NK-92 (cell line): Measurements from ENCODE around the gene CRIP1.

ENCODE experiments used
- DNase-seq: peaks from one replicate; lab custom pipeline; 2025; ENCODE audit not compliant: unreplicated experiment; lab: John Stamatoyannopoulos, UW

The CRIP1 gene, protein sequence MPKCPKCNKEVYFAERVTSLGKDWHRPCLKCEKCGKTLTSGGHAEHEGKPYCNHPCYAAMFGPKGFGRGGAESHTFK

DNA sequence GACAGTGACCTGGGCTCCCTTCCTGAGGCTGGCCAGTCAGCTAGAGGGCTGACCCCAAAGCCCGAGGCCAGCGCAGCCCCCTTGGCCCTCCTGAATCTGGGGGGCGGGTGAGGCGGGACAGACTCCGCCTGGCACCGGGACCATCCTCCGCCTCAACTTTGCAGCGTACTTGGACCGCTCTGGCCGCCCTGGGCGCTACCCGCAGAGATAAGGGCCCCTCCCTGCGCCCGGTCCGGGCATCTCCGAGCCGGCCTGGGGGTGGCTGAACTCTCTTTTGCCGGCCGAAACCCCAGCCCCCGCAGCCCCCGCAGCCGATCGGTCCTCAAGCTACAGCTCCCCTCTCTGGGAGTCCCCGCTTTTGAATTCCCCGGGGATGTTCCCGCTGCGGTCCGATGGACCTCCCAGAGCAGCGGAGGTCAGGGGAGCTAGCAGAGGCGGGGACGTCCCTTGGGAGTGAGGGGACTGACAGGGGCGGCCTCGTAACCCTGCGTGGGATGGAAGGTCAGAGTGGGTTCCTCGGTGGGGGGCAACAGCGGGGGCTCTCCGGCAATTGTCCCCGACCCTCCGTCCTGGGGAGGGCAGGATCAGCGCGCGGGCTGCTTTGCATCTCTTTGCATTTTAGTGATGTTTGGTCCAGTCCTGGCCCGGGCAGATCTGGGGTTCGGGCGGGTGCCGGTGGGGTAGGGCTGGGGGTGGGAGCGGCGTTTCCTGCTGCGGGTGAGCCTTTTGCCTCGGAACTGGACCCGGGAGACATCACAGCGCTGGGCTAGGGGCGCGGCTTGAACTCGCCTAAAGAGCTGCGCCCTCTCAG, at the start of gene CRIP1:
TSS of gene CRIP1 (plus strand) at position 724 of the 811 bp plus-strand sequence. CDS start 374 bp downstream, outside the sequence.
- no peak for DNase-seq

DNA sequence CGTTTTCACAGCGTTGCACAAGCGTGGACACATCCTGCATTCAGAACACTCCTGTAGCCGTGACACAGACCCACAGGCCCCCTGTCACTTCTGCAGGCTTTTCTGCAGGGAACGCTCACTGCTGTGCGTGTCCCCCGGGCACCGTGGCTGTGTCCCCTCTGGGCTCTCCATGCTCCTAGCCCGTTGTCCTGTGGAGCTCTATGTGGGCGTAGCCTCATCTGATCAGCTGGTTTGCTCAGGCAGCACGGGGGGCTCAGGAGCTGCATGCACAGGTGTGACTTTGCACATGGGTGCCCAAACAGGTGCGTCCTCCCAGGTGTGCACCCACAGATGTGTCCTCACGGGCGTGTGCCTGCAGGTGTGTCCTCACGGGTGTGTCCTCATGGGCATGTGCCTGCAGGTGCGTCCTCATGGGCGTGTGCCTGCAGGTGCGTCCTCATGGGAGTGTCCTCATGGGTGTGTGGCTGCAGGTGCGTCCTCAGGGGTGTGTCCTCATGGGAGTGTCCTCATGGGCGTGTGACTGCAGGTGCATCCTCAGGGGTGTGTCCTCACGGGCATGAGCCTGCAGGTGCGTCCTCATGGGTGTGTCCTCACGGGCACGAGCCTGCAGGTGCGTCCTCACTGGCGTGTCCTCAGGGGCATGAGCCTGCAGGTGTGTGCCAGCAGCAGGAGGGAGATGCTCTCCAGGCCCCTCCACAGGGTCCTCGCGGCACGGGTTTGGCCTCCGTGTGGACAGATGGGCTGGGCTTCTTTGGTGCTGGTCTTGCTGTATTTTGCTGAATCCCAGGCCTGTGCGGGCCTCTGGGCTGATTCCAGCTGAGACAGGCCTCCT, 49.6 kb upstream of the CRIP1 start:
- DNase-seq: no peak

- no peak for DNase-seq
Measured at GRCh38 chr14:105437723-105438500, 48.8 kb upstream of the CRIP1 start.

GRCh38 chr14:105439179-105439578, 47.5 kb upstream of the CRIP1 start:
- DNase-seq: no peak

DNA sequence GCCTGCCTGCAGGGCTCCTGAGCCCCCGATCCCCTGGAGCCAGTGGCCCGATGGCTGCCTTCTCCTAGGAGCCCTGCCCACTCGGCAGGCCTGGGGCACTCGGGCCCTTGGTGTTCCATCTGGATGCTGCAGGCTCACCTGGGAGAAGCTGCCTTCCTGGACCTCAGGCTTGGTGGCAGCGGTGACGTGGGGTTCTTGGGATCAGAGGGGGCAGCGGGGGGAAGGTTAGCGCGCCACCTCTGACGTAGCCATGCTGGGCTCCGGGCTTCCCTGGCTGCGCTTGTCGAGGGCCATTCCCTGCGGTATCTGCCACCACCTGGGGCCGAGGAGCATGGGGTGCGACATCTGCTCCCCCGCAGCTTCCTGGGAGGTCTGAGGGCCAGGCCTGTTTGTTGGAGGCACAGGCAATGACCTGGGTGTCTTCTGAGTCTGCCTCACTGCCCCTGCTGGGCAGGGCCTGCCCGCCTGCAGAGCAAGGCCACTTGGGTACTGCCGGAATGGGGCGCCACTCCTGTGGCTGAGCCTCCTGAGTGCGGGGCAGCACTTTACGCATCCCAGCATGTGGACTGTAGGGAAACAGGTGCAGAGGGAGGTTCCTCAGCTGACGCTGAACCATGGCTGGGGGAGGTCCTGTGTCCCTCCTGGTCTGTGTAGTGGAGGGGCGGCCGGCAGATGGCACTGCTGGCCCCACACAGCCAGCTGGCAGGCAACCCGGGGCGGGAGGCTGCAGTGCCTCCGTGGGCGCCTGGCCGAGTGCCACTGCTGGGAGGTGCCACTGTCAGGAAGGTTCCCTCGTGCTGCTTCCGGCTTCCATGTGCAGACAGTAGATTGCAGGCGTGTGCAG, 46.8 kb upstream of the CRIP1 start:
- DNase-seq: no peak

DNA sequence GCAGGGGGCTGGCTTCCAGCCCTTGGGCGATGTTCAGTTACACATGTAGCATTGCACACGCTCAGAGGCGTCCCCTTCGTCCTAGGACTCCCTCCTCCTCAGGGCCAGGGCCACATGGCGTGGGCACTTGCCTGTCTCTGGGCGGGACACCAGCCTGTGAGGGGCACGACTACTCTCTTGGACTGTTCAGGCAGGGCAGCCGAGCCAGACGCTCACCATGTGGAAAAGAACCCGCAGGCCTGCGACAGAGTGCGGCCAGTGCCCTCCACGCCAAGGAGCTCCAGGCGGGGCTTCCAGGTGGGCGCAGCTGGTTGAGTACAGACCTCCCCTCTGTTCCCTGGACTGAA, 46.2 kb upstream of the CRIP1 start:
- no peak for DNase-seq

GRCh38 chr14:105440992-105441391, 45.7 kb upstream of the CRIP1 start:
- no peak for DNase-seq

DNA sequence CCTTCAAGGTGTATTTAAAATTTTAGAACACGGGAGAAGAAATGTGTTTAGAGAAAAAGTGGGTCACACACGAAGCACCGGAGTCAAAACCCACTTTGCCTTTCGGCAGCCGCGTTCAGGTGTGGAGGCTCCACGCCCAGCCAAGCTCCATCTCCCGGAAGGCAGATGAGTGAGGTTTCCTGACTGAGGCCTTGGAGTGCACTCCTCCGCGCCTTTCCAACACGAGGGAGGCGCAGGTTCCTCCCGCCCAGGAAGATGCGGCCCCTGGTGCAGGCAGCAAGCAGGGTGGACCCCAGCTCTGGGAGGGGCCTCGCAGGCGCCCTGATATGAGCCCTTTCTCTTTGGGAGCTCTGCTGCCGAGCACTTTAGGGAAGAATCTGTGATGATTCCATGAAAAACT, 44.6 kb upstream of the CRIP1 start:
- DNase-seq: no peak

- DNase-seq: no peak
Measured at GRCh38 chr14:105442834-105443233, 43.9 kb upstream of the CRIP1 start.

DNA sequence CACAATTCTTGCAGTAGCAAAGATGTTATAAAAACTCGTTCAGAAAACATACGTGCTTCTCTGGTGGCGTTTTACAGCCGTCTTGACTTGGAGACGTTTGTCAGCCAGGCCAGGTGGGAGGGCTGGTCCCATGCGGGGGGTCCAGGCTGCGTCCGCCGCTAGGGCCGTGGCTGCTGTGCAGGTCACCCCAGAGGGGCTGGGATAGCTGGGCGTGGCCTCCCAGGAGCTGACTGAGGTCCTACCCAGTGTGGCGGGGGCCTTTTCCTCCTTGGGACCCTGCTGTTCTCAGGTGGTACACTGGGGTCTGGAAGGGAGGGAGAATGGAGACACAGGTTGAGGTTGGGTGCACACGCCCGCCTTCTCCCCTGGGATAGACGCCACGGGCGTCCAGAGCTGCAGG, 41.8 kb upstream of the CRIP1 start:
- DNase-seq: no peak

- DNase-seq: no peak
Measured at GRCh38 chr14:105445290-105445689, 41.4 kb upstream of the CRIP1 start.

GRCh38 chr14:105445901-105446845, 40.5 kb upstream of the CRIP1 start:
- DNase-seq: no peak

GRCh38 chr14:105446971-105447370, 39.7 kb upstream of the CRIP1 start:
- no peak for DNase-seq

DNA sequence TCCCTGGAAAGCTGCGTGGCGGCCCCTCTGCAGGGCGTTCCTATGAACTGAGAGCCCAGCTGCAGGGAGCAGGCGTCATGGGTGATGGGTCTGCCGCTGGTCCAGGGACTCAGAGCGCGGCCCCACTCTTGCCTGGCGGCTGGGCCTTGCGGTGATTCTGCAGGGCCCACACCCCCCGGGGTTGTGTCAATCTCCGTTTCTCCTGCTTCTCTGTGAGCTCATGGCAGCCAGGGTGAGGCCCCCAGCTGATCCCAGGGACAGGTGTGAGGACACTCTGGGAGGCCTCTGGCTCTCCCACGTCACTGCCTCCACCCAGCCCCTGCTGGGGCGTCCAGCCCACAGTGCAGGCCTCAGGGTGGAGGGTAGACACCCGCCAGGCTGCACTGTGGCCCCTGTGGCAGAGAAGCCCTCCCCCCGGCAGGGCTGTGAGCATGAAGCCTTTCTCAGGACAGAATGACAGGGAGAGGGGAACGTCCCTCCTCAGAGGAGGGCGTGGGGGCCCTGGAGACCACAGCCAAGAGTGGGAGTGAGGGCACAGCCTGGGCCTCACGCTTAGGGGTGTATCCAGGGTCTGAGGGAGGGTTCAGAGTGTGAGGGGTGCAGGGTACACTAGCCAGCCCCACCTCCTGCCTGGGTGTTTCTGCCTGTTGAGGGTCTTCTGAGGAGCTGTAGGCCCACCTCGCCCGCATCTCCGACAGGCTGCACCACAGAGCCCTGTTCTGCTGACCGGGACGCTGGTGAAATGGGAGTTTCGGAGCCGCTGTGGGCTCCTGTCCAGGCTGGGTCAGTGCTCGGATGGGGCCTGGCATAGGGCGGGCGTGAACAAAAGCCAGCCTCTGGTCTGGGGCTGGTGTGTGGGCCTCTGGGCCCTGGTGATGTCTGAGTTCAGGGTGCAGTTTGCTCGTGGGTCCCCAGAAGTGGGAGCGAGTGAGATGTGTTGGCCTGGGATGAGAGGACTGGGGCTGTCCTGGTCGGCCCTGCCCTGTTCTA, 38.7 kb upstream of the CRIP1 start:
- DNase-seq: no peak

DNA sequence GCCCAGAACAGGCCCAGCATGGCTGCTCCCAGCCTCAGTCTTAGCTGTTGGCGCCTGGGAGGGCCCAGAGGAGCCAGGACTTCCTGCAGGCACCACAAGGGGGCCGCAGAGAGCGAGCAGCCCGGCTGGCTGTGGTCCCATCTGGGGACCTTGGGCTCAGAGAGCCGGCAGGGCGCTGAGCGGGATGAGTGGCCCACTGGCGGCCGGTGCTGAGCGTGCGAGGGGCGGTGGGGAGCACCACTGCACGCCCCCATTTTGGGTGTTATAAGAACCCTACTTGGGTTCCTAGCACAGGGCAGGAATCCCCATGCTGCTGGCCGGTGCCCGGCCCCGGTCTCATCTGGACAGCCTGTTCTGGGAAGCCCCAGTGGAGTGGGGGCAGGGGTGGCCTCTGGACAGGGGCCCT, 38.0 kb upstream of the CRIP1 start:
- DNase-seq: no peak

GRCh38 chr14:105449276-105450122, 37.2 kb upstream of the CRIP1 start:
- no peak for DNase-seq

DNA sequence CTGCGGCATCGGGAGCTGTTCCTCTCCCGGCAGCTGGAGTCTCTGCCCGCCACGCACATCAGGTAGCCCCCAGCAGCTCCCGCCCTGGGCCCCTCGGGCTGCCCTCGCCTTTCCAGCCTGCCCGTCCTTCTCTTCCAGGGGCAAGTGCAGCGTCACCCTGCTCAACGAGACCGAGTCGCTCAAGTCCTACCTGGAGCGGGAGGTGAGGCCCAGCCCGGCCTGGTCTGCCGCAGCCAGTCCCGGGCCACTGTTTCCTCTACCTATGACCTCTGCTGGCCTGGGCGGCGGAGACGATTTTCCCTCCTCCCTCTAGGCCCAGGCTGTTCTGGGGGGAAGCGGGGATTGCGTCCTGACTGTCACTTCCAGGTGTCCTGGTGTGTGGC, 36.6 kb upstream of the CRIP1 start:
- DNase-seq: no peak
